Retina (tissue), 1 donor: ENCODE data around the gene PRKG2.
"Not testable (repeated sequence)": the region's sequence is repeated elsewhere in the genome, so short reads cannot be mapped to it uniquely, and the experiment has no call there.

Experiments used
- DNase-seq: peaks from one replicate; pipeline ENCODE4 v3.0.0-alpha.2; 2016

The PRKG2 gene

GRCh38 chr4:81214144-81214880 is 710 bp downstream of the PRKG2 start:
- DNase-seq, result peak; percentile 72

GRCh38 chr4:81213671-81214070 is 1.4 kb downstream of the PRKG2 start:
- no peak for DNase-seq

GRCh38 chr4:81211956-81212355 is 3.1 kb downstream of the PRKG2 start:
- DNase-seq, result no peak

DNA sequence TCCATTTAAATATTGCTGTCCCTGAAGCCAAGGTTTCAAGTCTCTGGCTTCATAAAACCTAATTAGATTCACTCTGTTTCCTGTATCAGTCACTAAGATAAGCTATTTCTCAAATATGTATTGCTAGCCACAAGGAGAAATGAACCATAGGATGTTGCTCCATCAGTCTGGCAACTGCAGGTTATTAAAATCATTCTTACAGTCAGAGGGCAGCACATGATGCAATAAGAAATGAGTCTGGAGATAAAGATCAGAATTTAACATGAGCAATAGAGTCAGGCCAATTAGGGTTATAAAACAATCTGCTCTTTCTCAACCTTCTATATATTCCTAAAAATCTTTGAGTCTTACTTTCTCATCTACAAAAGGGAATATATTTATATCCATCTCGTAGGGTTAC is 7.2 kb downstream of the PRKG2 start:
- DNase-seq, result no peak

DNA sequence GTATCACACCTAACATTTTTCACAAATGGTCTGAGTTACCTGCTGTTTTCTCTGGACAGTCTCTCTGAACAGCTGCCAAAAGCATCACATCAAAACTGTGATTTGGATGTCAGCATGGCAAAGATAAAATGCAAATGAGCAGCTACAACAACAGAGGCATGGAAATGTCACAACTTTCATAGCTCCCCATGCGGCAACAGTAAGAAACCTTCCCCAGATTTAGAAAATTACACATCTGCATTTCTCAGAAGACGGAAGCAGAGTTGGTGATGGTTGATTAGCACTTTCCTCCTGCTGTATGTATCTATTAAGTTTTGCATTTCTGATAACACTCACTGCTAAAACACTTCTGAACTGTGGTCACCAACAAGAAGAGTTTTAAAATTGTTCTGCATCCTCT is 9.7 kb downstream of the PRKG2 start:
- DNase-seq, result no peak

DNA sequence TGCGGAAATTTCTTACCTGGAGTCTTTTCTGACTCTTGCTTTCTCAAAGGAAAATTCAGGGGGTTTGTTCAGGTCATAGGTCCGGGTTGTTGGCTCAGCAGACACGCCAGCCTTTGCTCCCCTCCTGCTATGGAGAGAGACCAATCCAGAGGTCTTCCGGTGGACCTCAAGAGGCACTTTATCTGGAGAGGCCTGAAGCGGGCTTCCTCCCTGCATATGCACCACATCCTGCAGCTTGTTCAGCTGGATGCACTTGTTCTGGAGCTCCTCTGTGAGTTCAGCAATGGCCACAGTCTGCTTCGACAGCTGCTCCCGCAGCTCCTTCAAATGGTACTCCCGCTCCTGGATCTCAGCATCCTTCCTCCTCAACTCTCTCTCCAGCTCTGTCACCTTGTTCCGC is 10.5 kb downstream of the PRKG2 start:
- DNase-seq, result no peak

DNA sequence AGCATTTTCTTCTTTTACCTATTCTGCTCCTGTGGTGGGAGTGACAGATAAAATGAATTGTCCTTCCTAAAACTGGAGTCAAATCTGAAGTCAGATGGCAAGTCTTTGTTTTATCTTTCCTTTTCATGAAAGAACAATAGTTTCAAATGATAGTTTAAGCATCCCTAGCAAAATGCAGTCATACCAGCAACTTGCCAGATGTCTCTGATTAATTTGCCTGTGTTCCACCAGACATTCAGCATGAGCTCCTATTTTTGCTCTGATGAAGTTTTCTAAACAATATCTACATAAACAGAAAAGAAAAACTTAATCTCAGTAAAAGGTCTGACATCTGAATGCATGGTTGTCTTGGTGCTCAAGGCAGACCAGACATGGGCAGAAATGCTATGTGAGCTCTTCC is 15.2 kb downstream of the PRKG2 start:
- DNase-seq, result no peak

DNA sequence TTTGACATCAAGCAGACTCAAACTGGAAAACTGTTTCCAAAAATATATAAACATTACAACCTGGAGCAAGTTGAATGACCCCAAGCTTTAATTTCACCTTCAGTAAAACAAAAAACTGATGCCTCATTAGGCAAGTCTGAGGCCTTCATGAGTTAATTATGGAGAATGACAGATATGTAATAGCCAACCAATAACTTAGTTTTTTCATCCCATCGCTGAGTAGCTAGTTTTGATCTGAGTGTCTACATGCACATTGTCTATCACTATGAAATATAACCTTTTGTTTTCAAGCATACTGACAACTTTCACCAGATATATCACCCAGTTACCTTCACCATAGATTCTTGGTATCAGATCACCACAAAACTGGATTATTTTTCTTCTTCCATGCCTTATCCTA is 16.4 kb downstream of the PRKG2 start:
- no peak for DNase-seq

- DNase-seq, result no peak
Measured at GRCh38 chr4:81197864-81198524, 17.0 kb downstream of the PRKG2 start.

- no peak for DNase-seq
Measured at GRCh38 chr4:81196126-81196650, 18.8 kb downstream of the PRKG2 start.

DNA sequence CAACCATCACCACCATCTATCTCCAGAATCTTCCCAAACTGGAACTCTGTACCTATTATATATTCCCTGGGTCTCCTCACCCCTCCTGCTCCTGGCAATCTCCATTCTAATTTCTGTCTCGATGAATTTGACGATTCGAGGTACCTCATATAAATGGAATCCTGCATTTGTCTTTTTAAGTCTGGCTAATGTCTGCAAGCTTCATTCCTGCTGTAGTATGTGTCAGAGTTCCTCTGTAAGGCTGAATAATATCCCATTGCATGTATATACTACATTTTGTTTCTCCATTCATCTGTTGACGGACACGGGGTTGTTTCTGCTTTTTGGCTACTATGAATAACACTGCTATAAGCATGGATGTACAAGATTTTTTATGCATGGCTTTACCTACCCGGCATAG is 19.5 kb downstream of the PRKG2 start:
- DNase-seq, result no peak

- no peak for DNase-seq
Measured at GRCh38 chr4:81194286-81194685, 20.7 kb downstream of the PRKG2 start.

- no peak for DNase-seq
Measured at GRCh38 chr4:81180916-81181315, 34.1 kb downstream of the PRKG2 start.

DNA sequence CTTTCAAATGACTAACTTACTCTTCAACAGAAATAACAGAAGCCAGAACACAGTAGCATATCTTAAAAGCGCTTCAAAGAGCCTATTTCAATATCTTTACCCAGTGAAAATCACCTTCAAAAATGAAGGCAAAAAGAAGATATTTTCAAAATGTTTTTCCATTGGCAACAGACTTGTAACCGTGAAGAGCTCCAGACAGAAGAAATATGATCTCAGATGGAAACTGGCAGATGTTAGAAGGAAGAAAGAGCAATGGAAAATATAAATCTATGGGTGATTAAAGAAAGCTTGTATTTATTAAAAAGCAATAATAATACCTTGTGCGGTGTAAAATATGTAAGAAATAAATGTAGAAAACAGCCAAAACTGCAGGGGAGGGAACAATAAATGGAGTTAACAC is 35.7 kb downstream of the PRKG2 start:
- no peak for DNase-seq

DNA sequence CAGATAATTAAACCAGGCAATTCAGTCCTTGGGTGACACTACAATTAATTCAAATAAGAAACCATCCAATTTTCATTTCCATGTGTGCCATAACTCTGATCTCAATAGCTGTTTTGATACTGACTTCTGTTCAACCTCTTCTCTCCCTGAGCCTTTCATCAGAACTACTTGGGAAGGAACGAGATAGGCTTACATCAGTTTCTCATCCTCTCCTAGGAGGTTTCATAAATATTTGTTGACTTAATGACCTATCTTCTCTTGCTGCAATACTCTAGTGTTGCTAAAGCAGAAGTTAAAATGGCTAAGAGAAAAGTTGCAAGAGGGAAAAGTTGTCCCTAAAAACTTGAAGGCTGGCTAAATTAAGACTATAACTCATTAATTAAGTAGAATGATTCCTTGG is 41.8 kb downstream of the PRKG2 start:
- no peak for DNase-seq

- DNase-seq, result peak; percentile 7
Measured at GRCh38 chr4:81166458-81167160, 48.4 kb downstream of the PRKG2 start.

DNA sequence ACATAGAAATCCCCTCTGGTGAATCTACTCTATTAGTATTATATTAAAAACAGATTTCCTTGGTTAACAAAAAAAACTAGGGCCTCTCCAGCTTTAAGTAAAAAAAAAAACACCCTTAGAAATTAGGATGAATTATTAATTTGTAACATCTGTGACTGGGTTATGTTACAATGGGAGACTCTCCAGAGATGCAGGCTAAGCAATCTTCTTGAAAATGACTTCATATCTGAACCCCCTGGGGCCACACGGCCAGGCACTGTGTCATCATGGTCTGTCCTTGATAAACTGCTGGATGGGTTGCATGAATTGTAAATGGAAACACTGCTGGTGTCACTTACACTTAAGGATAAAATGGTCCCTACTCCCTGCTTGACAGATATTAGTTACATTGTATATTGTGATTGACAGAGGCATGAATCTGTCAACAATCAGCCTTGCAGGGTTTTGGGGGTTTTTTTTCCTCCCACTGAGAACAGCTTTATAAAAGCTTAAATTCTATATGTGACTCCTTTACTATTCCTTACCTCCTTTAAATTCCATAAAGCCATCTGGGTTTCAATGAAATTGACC is 49.1 kb downstream of the PRKG2 start:
- peak; percentile 12 for DNase-seq

DNA sequence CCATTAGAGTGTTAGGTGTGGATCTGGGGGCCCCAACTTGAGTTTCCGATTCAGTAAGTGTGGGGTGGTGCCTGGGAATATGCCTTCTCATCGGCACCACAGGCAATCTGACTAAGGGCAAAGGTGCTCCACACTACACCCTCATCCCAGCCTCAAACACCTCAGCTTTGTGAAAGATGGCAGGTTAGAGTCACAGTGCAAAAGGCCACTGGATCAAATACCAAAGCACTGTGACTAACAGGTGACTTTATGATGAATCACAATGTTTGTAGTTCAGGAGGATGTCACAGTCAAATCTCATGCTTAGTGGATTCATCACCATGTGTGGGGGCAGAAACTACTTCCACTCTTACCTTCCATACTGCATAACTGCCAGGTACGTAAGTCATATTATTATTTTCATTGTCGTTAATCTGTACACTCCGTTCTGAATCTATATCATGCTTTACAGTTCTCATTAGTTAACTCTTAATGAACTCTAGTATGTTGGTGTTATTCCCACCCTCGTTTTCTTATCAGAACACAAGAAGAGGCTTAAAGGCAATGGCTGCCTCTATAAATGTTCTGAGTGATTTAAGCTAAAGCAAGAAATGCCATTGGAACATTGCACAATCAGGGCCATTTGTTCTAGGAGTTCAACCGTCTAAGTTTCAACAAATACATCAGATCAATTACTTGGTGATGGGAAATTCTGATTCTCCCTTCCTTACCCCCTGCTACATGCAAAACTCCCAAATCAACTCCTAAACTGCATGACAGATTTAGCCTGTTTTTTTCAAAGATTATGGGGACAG is 50.2 kb downstream of the PRKG2 start:
- no peak for DNase-seq

DNA sequence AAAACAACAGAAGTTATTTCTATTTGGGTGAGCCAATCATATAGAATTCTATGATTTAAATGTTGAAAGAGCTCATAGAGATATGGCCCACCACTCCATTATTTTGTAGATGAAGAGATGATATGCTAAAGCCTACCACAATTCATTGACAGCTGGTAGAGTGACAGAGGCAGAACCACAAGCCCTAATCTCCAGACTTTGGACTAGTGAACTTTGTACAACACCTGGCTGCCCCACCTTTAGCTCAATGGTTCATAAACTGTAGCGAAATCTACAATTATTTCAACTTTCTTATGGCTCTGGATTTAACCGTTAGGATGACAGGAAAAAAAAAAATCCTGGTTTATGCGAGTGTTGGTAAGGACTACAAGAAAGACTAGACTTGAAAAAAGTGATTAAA is 50.9 kb downstream of the PRKG2 start:
- no peak for DNase-seq

GRCh38 chr4:81162752-81163458 is 52.1 kb downstream of the PRKG2 start:
- no peak for DNase-seq

- not testable (repeated sequence) for DNase-seq
Measured at GRCh38 chr4:81153714-81154323, 61.2 kb downstream of the PRKG2 start.
